ENCODE results near the gene ENG. TPM values are rescaled to one million over a fixed set of nuclear protein-coding genes. Genes with fewer than 3 reads are reported as not detected.
"Not testable (repeated sequence)": the region's sequence is repeated elsewhere in the genome, so short reads cannot be mapped to it uniquely, and the experiment has no call there.

Gene ENG
- total RNA-seq, 1 donor from 2014 or later, result 675 TPM

DNA sequence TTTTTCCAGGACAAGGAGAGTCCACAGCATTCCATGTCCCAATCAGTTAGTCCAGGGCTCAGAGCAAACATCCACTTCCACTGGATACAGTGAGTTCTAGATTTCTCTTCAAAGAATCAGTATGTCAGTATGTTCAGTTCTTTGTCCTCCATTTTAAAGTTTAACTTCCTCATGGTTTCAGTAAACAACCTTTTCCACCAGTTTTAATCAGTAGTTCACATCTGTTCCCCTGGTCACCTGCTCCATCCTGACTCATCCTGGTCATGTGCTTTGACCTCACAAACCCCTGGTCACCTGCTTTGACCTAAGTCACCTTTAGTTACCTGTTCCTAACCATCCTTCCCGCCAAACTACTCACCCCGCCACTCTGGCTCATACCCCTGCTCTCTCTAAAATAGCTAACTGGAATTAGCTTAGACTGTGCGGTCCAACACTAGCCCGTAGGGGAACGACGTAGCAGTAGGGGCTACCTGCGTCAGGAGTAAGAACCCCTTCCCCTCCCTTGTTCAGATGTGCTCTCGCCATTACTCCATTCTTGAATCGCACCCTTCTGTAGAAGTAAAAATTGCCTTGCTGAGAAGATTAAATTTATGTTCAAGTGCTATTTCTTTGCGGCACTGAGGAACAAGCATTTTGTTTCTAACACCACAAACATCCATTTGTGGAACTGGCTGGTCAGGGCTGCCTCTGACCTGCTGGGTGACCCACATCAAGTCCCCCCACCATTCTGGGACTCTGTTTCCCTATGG lies 5.5 kb downstream of the ENG start:
- Histone ChIP-seq H3K27me3 (no peaks in the 10 kb centered on the region), H3K27ac (peak overlapping the region; percentile 96 to 98), H3K4me3 (no peak overlapping the region), H3K36me3 (peaks cover 6 to 30% of the 10 kb centered on the region in 2 donors), H3K9me3 (peaks cover 6 to 10% of the 10 kb centered on the region in 2 donors), H3K4me1 (peaks cover 13 to 59% of the 10 kb centered on the region in 2 donors)
- TF ChIP-seq, protein P1, sequence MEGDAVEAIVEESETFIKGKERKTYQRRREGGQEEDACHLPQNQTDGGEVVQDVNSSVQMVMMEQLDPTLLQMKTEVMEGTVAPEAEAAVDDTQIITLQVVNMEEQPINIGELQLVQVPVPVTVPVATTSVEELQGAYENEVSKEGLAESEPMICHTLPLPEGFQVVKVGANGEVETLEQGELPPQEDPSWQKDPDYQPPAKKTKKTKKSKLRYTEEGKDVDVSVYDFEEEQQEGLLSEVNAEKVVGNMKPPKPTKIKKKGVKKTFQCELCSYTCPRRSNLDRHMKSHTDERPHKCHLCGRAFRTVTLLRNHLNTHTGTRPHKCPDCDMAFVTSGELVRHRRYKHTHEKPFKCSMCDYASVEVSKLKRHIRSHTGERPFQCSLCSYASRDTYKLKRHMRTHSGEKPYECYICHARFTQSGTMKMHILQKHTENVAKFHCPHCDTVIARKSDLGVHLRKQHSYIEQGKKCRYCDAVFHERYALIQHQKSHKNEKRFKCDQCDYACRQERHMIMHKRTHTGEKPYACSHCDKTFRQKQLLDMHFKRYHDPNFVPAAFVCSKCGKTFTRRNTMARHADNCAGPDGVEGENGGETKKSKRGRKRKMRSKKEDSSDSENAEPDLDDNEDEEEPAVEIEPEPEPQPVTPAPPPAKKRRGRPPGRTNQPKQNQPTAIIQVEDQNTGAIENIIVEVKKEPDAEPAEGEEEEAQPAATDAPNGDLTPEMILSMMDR (IDR thresholded peaks at IDR 0.05), result no peak
- intact Hi-C loops (cut with DNase I), result loop anchor here (5.0 kb wide), 1 partner anchor 662 kb away; no protein-coding TSS in a partner anchor
- no peak for DNase-seq (ENCODE audit: low spot score in 2 of 2)

- TF ChIP-seq, protein P1 (IDR thresholded peaks at IDR 0.05), result no peak
- Histone ChIP-seq H3K4me1 (peaks cover 13 to 55% of the 10 kb centered on the region in 2 donors), H3K36me3 (peaks cover 8 to 32% of the 10 kb centered on the region in 2 donors), H3K27ac (peak overlapping the region; percentile 96 to 98), H3K9me3 (peaks cover 6 to 10% of the 10 kb centered on the region in 2 donors), H3K4me3 (peak overlapping the region in 1 of 2 donors; percentile 4), H3K27me3 (no peaks in the 10 kb centered on the region)
- no peak for DNase-seq (ENCODE audit: low spot score in 2 of 2)
- intact Hi-C loops (cut with DNase I), result loop anchor here (5.0 kb wide), 1 partner anchor 661 kb away; no protein-coding TSS in a partner anchor
Observed at GRCh38 chr9:127847833-127848755, 6.4 kb downstream of the ENG start.

DNA sequence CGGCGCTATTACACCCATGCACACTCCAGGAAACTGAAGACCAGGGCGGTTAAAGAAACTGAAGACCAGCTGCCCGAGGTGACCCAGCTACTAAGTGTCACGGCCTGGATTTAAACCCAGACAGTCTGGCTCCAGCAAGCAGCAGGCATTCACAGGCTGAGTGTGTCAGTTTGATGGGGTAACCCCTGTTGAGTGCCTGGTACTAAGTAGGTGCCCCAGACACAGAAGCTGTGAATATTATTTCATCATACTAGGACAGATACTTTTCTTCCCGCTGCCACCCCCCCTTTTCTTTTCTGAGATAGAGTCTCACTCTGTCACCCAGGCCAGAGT lies 7.3 kb downstream of the ENG start:
- H3K27ac ChIP-seq, result peak overlapping the region; percentile 96 to 98
- peaks cover 6 to 10% of the 10 kb centered on the region in 2 donors for H3K9me3 ChIP-seq
- intact Hi-C loops (cut with DNase I), result loop anchor here (5.0 kb wide), 1 partner anchor 660 kb away; no protein-coding TSS in a partner anchor
- no peaks in the 10 kb centered on the region for H3K27me3 ChIP-seq
- H3K4me3 ChIP-seq, result peak overlapping the region in 1 of 2 donors; percentile 4
- DNase-seq (ENCODE audit: low spot score in 2 of 2), result peak in 1 of 2 donors; percentile 82
- peaks cover 13 to 53% of the 10 kb centered on the region in 2 donors for H3K4me1 ChIP-seq
- TF ChIP-seq, protein P1 (IDR thresholded peaks at IDR 0.05), result no peak
- peaks cover 13 to 41% of the 10 kb centered on the region in 2 donors for H3K36me3 ChIP-seq

DNA sequence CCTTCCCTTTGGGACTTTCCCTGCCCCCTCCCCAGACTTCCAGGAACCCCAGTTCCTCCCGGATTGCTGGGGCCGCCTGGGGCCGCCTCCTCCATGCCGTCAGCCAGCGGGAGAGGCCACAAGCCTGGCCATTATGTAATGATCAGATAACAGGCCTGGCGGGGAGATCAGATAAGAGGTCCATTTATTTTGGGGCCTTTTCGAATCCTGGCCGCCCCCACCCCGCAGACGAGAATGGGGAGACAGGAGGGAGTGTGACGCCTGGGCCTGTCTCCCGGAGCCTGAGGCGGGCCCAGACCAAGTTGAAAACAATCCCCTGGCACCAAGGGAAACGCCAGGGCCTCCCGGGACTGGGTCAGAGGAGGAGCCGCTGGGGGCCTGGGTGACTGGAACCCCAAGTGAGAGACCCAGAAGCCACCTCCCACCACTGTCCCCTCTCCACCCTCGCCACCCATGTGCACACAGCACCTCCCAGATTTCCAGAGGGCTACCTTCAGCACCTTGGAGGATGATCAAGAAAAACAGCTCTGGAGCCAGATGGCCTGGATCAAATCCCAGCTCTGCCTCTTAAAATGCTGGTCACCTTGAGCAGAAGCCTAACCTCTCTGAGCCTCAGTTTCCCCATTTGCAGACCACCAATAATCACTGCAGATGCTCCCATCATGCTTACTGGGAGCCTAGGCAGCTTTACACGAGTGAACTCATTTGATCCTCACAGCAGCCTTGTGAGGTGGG lies 7.8 kb downstream of the ENG start:
- Histone ChIP-seq H3K4me3 (peak overlapping the region in 1 of 2 donors; percentile 4), H3K9me3 (peaks cover 6 to 10% of the 10 kb centered on the region in 2 donors), H3K27ac (peak overlapping the region; percentile 96 to 98), H3K4me1 (peaks cover 13 to 55% of the 10 kb centered on the region in 2 donors), H3K27me3 (no peaks in the 10 kb centered on the region), H3K36me3 (peaks cover 16 to 47% of the 10 kb centered on the region in 2 donors)
- DNase-seq (ENCODE audit: low spot score in 2 of 2), result peak in 1 of 2 donors; percentile 89
- intact Hi-C loops (cut with DNase I), result loop anchor here (5.0 kb wide), 1 partner anchor 659 kb away; no protein-coding TSS in a partner anchor
- TF ChIP-seq, protein P1 (IDR thresholded peaks at IDR 0.05), result no peak

- H3K9me3 ChIP-seq; DNase-seq (ENCODE audit: low spot score in 2 of 2); H3K27me3 ChIP-seq; H3K4me3 ChIP-seq: not testable (repeated sequence)
- H3K36me3 ChIP-seq, result peaks cover 25 to 56% of the 10 kb centered on the region in 2 donors
- H3K4me1 ChIP-seq, result peaks cover 13 to 54% of the 10 kb centered on the region in 2 donors
- intact Hi-C loops (cut with DNase I), result loop anchor here (5.0 kb wide), 1 partner anchor 658 kb away; no protein-coding TSS in a partner anchor
- H3K27ac ChIP-seq, result peak overlapping the region; percentile 96 to 98
Observed at GRCh38 chr9:127845619-127846018, 8.8 kb downstream of the ENG start.
